Transverse colon (tissue), 4 donors: Measurements from ENCODE around the gene AZU1. TPM values are rescaled to one million over a fixed set of nuclear protein-coding genes. Genes with fewer than 3 reads are reported as not detected.
"Not testable (repeated sequence)": the region's sequence is repeated elsewhere in the genome, so short reads cannot be mapped to it uniquely, and the experiment has no call there.

Experiments used
- DNase-seq: peaks from one replicate; pipeline ENCODE4 v3.0.0-alpha.2; 2019
- H3K27ac ChIP-seq, 4 donors: fragments of 200-600 bp; sonication (generic); 2 replicates each; pipeline ENCODE4 v1.5.1; 2016 to 2018; ENCODE audit warnings: inconsistent platforms in 4 of 4
- H3K27me3 ChIP-seq: fragments of 200-600 bp; sonication (generic); 2 replicates; pipeline ENCODE4 v1.5.1; 2017; ENCODE audit warnings: inconsistent platforms
- H3K36me3 ChIP-seq, 4 donors: fragments of 200-600 bp; sonication (generic); 2 replicates each; pipeline ENCODE4 v1.5.1; 2017 to 2019; ENCODE audit warnings: inconsistent platforms in 4 of 4
- H3K4me1 ChIP-seq, 4 donors: fragments of 200-600 bp; sonication (generic); 2 replicates each; pipeline ENCODE4 v1.5.1; 2017 to 2020; ENCODE audit warnings: inconsistent platforms in 4 of 4
- H3K4me3 ChIP-seq, 4 donors: fragments of 200-600 bp; sonication (generic); 1 replicate in 1 of 4; 2 replicates in 3 of 4; pipeline versions ENCODE4 v1.5.1 to v1.6.1; 2017 to 2019; ENCODE audit warnings: inconsistent platforms in 4 of 4
- H3K9me3 ChIP-seq, 2 donors: fragments of 200-600 bp; sonication (generic); 2 replicates each; pipeline ENCODE4 v1.5.1; 2017 to 2019; ENCODE audit warnings: inconsistent platforms in 2 of 2
- CTCF ChIP-seq, 5 experiments: fragments of 200-600 bp in 3 of 5; fragments of 450-650 bp in 2 of 5; sonication (generic) in 3 of 5; IDR thresholded peaks; 1 replicate in 2 of 5; 2 replicates in 3 of 5; pipeline ENCODE4 v1.5.1; 2016 to 2017; ENCODE audit warnings: antibody characterized with exemption in 5 of 5, inconsistent platforms in 3 of 5, mild to moderate bottlenecking in 2 of 5, moderate library complexity in 1 of 5
- EP300 ChIP-seq: sonication (generic); formaldehyde crosslinking; IDR thresholded peaks from one replicate; pipeline ENCODE4 v1.6.1; 2017; ENCODE audit warnings: antibody characterized with exemption, low read depth
- POLR2A ChIP-seq: fragments of 450-650 bp; IDR thresholded peaks from one replicate; pipeline ENCODE4 v1.6.1; 2016; ENCODE audit warnings: antibody characterized with exemption, mild to moderate bottlenecking, moderate library complexity
- POLR2AphosphoS5 ChIP-seq, 3 donors: sonication (generic); formaldehyde crosslinking; IDR thresholded peaks; one replicate each; pipeline ENCODE4 v1.6.1; 2016; ENCODE audit warnings: antibody characterized with exemption in 3 of 3
- WGBS, 2 donors: methylation state at CpG; one replicate each; pipeline ENCODE4 v1.1.5; 2018; ENCODE audit warnings: low coverage in 1 of 2; 5-methylcytosine and 5-hydroxymethylcytosine counted together
- in situ Hi-C, 4 donors: fragments of 200-750 bp; cut with MboI; loops; one replicate each; pipeline versions ENCODE4 v1.15.0 to v1.15.1; 2017; ENCODE audit warnings: low sequenced_read_pairs in 3 of 4, low pct_ligation_motif_present in 1 of 4, low pct_unique_long_range_greater_than_20kb in 1 of 4
- intact Hi-C: fragments of 100-400 bp; cut with DNase I; formaldehyde crosslinking; loops from one replicate; pipeline ENCODE4 v1.15.1; 2023; ENCODE audit warnings: low total_unique reads
- small RNA-seq, 4 donors: library from RNA; depleted of rRNA; stranded (forward); fragments of <200 nt; gene quantifications; one replicate each; pipeline ENCODE3, GENCODE V24; 2016
- total RNA-seq, 4 donors: library from RNA; depleted of rRNA; stranded (reverse); fragments of >200 nt; gene quantifications; one replicate each; pipeline ENCODE4 v1.1.0, GENCODE V29; 2016

The AZU1 gene
- total RNA-seq, 4 donors from 2014 or later: not detected

DNA sequence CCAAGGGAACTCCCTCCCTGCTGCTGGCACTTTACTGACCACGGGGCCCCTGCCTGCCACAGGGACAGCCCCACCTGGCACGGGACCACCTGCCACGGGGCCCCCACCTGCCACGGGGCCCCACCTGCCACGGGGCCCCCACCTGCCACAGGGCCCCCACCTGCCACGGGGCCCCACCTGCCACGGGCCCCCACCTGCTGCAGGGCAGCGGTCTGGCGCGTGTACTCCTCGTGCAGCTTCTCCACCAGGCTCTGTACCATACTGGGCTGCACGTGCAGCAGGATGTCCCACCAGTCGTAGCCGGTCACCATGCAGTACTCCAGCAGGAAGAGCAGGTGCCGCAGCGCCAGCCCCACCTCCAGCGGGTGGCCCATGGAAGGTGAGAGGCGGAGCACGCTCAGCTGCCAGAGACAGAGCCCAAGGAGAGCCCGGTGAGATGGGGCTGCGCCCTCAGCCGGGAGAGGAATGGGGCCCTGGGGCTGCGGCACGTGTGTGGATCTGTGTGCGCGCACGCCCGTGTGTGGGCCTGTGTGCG, 49.2 kb downstream of the AZU1 start:
- 88% methylated on average over 22 of the region's 29 CpGs; no CpG with 5 or more reads in 1 of the 2 donors for WGBS, 2 donors
- DNase-seq: no peak
- no peaks in the 10 kb centered on the region for H3K27me3 ChIP-seq
- in situ Hi-C loops (no loop called here), intact Hi-C loops (no loop called here)
- no peak overlapping the region for H3K4me3 ChIP-seq
- peaks cover 5 to 9% (median 8%) of the 10 kb centered on the region in 4 donors for H3K4me1 ChIP-seq
- TF ChIP-seq POLR2A (no peak), CTCF (IDR thresholded peaks at IDR 0.05) (no peak), POLR2AphosphoS5 (IDR thresholded peaks at IDR 0.05) (no peak), EP300 (no peak)
- no peaks in the 10 kb centered on the region for H3K9me3 ChIP-seq
- H3K36me3 ChIP-seq: peaks cover 0 to 25% (median 8%) of the 10 kb centered on the region in 4 donors
- no peak overlapping the region for H3K27ac ChIP-seq

GRCh38 chr19:877992-878660, 50.5 kb downstream of the AZU1 start:
- H3K9me3 ChIP-seq, DNase-seq, H3K4me1 ChIP-seq, in situ Hi-C loops, intact Hi-C loops, H3K27ac ChIP-seq, H3K4me3 ChIP-seq, H3K27me3 ChIP-seq: not testable (repeated sequence)
- peaks cover 0 to 34% (median 10%) of the 10 kb centered on the region in 4 donors for H3K36me3 ChIP-seq
- WGBS, 2 donors: 86% methylated on average over 6 of the region's 23 CpGs; no CpG with 5 or more reads in 1 of the 2 donors

GRCh38 chr19:878751-879561, 51.3 kb downstream of the AZU1 start:
- 85% methylated on average over 21 of the region's 24 CpGs; no CpG with 5 or more reads in 1 of the 2 donors for WGBS, 2 donors
- H3K4me1 ChIP-seq, DNase-seq, H3K27me3 ChIP-seq, H3K4me3 ChIP-seq, intact Hi-C loops, H3K9me3 ChIP-seq, in situ Hi-C loops, H3K27ac ChIP-seq: not testable (repeated sequence)
- H3K36me3 ChIP-seq: peaks cover 0 to 34% (median 10%) of the 10 kb centered on the region in 4 donors

GRCh38 chr19:879711-880438, 52.2 kb downstream of the AZU1 start:
- no peak for DNase-seq
- no peak overlapping the region for H3K27ac ChIP-seq
- intact Hi-C loops: no loop called here
- TF ChIP-seq POLR2AphosphoS5 (IDR thresholded peaks at IDR 0.05): no peak
- no peak for TF ChIP-seq CTCF (IDR thresholded peaks at IDR 0.05)
- TF ChIP-seq EP300: no peak
- TF ChIP-seq POLR2A: no peak
- no peaks in the 10 kb centered on the region for H3K9me3 ChIP-seq
- 81% methylated on average over 35 of the region's 37 CpGs; no CpG with 5 or more reads in 1 of the 2 donors for WGBS, 2 donors
- no peaks in the 10 kb centered on the region for H3K4me1 ChIP-seq
- H3K27me3 ChIP-seq: no peaks in the 10 kb centered on the region
- in situ Hi-C loops: no loop called here
- H3K36me3 ChIP-seq: peaks cover 0 to 38% (median 12%) of the 10 kb centered on the region in 4 donors
- no peak overlapping the region for H3K4me3 ChIP-seq

Small RNAs within 50 kb of the gene (small RNA-seq; reads per million reads assigned to genes)
- gene MIR3187: 0 reads per million in 4 donors

Other genes with a start within 250 kb of the AZU1 start
- under 1 TPM in 3 of 4 donors, not detected in 1; 0.14 to 1.00 (median 0.64) TPM for gene HCN2, start 238.0 kb upstream of the AZU1 start, total RNA-seq
- gene POLRMT, start 194.3 kb upstream of the AZU1 start, total RNA-seq: 100 to 1,000 TPM in 1 of 4 donors, 10 to 100 TPM in 3; 45.9 to 114 (median 63.9) TPM
- gene FGF22, start 188.0 kb upstream of the AZU1 start, total RNA-seq: not detected
- 100 to 1,000 TPM in 2 of 4 donors, 10 to 100 TPM in 2; 88.6 to 148 (median 102) TPM for gene RNF126, start 164.6 kb upstream of the AZU1 start, total RNA-seq
- gene FSTL3, start 151.4 kb upstream of the AZU1 start, total RNA-seq: 10 to 100 TPM; 14.1 to 37.9 (median 31.2) TPM
- gene PRSS57, start 132.4 kb upstream of the AZU1 start, total RNA-seq: not detected
- gene PALM, start 118.9 kb upstream of the AZU1 start, total RNA-seq: 10 to 100 TPM; 14.1 to 99.3 (median 29.8) TPM
- gene MISP, start 76.7 kb upstream of the AZU1 start, total RNA-seq: 100 to 1,000 TPM; 197 to 501 (median 402) TPM
- gene PTBP1, start 30.4 kb upstream of the AZU1 start, total RNA-seq: 100 to 1,000 TPM; 145 to 258 (median 194) TPM
- not detected for gene PLPPR3, start 5.9 kb upstream of the AZU1 start, total RNA-seq
- gene PRTN3, start 13.2 kb downstream of the AZU1 start, total RNA-seq: not detected
- 1 to 10 TPM in 1 of 4 donors, under 1 TPM in 1, not detected in 2; 0.79 to 2.2 TPM for gene ELANE, start 24.5 kb downstream of the AZU1 start, total RNA-seq
- gene CFD, start 31.8 kb downstream of the AZU1 start, total RNA-seq: 100 to 1,000 TPM; 147 to 368 (median 208) TPM
- gene MED16, start 65.3 kb downstream of the AZU1 start, total RNA-seq: 100 to 1,000 TPM in 1 of 4 donors, 10 to 100 TPM in 3; 58.1 to 158 (median 78.4) TPM
- not detected for gene RNU6-9, start 65.6 kb downstream of the AZU1 start, total RNA-seq
- 10 to 100 TPM; 43.8 to 49.4 (median 46.7) TPM for gene R3HDM4, start 85.4 kb downstream of the AZU1 start, total RNA-seq
- gene KISS1R, start 89.5 kb downstream of the AZU1 start, total RNA-seq: not detected
- 1 to 10 TPM; 2.2 to 8.7 (median 4.3) TPM for gene ARID3A, start 98.2 kb downstream of the AZU1 start, total RNA-seq
- 10 to 100 TPM; 23.1 to 47.4 (median 39.0) TPM for gene WDR18, start 156.5 kb downstream of the AZU1 start, total RNA-seq
- 1 to 10 TPM in 1 of 4 donors, not detected in 3; 1.6 TPM for gene GRIN3B, start 172.6 kb downstream of the AZU1 start, total RNA-seq
- 100 to 1,000 TPM; 226 to 676 (median 303) TPM for gene TMEM259, start 193.3 kb downstream of the AZU1 start, total RNA-seq
- gene RNU6-2, start 193.7 kb downstream of the AZU1 start, total RNA-seq: not detected
- gene CNN2, start 198.8 kb downstream of the AZU1 start, total RNA-seq: 10 to 100 TPM; 39.2 to 57.6 (median 48.2) TPM
- 100 to 1,000 TPM in 1 of 4 donors, 10 to 100 TPM in 3; 47.1 to 128 (median 82.0) TPM for gene ABCA7, start 212.3 kb downstream of the AZU1 start, total RNA-seq
- gene ARHGAP45, start 239.3 kb downstream of the AZU1 start, total RNA-seq: 100 to 1,000 TPM in 1 of 4 donors, 10 to 100 TPM in 2, 1 to 10 TPM in 1; 10.0 to 174 (median 76.9) TPM